CD4-positive, CD25-positive, alpha-beta regulatory T cell (primary cell): ENCODE measurements around the gene TRIM7. TPM values are rescaled to one million over a fixed set of nuclear protein-coding genes. Genes with fewer than 3 reads are reported as not detected.

ENCODE experiments used
- ATAC-seq, 2 donors: fragments of 150-1000 bp; cut with Tn5 transposase; one replicate each; pipeline ENCODE4 v1.10.0; 2021; ENCODE audit warnings: low read depth in 2 of 2, moderate number of reproducible peaks in 2 of 2, moderate library complexity in 1 of 2
- DNase-seq, 3 donors: peaks; one replicate each; pipeline versions ENCODE4 v3.0.0 to v3.0.0-alpha.2; 2012 to 2022; ENCODE audit warnings: mixed read lengths in 1 of 3
- H3K27ac ChIP-seq: one replicate; pipeline ENCODE4 v1.7.0; 2013; ENCODE audit warnings: mild to moderate bottlenecking, low read length; ENCODE audit not compliant: insufficient read depth, poor library complexity, severe bottlenecking
- H3K27me3 ChIP-seq: one replicate; pipeline ENCODE4 v1.7.0; 2013; ENCODE audit warnings: low read length; ENCODE audit not compliant: control insufficient read depth, insufficient read depth
- H3K36me3 ChIP-seq: one replicate; pipeline ENCODE4 v1.7.0; 2013; ENCODE audit warnings: mild to moderate bottlenecking, low read length, moderate library complexity; ENCODE audit not compliant: control insufficient read depth, insufficient read depth
- H3K4me1 ChIP-seq: 2 replicates; pipeline ENCODE4 v1.7.0; 2013; ENCODE audit warnings: mild to moderate bottlenecking, low read length; ENCODE audit not compliant: insufficient read depth, control insufficient read depth, poor library complexity, severe bottlenecking
- H3K4me3 ChIP-seq: one replicate; pipeline ENCODE4 v1.7.0; 2013; ENCODE audit warnings: low read depth, mild to moderate bottlenecking, low read length, moderate library complexity
- H3K9me3 ChIP-seq, 2 experiments: 1 replicate in 1 of 2; 2 replicates in 1 of 2; pipeline ENCODE4 v1.7.0; 2013; ENCODE audit warnings: low read length in 2 of 2, mild to moderate bottlenecking in 1 of 2, moderate library complexity in 1 of 2; ENCODE audit not compliant: control insufficient read depth in 2 of 2
- H3K27ac Mint-ChIP-seq, 3 donors: one replicate each; pipeline ENCODE4 v1.8.0; 2020 to 2022; ENCODE audit warnings: mild to moderate bottlenecking in 3 of 3, mixed read lengths in 3 of 3, moderate library complexity in 2 of 3
- H3K27me3 Mint-ChIP-seq: one replicate; pipeline ENCODE4 v1.8.0; 2022; ENCODE audit warnings: mild to moderate bottlenecking, mixed read lengths
- H3K36me3 Mint-ChIP-seq: one replicate; pipeline ENCODE4 v1.8.0; 2020; ENCODE audit warnings: mixed read lengths
- H3K4me1 Mint-ChIP-seq, 4 donors: one replicate each; pipeline ENCODE4 v1.8.0; 2020 to 2022; ENCODE audit warnings: mixed read lengths in 4 of 4, mild to moderate bottlenecking in 1 of 4
- H3K4me3 Mint-ChIP-seq, 4 donors: one replicate each; pipeline ENCODE4 v1.8.0; 2020 to 2022; ENCODE audit warnings: mild to moderate bottlenecking in 4 of 4, mixed read lengths in 4 of 4, moderate library complexity in 3 of 4
- H3K9me3 Mint-ChIP-seq, 7 donors: one replicate each; pipeline ENCODE4 v1.8.0; 2020 to 2022; ENCODE audit warnings: mixed read lengths in 7 of 7, mild to moderate bottlenecking in 3 of 7, moderate library complexity in 2 of 7
- polyA plus RNA-seq, 4 donors: library from polyadenylated mRNA; unstranded; fragments of 300-500 nt; fragmentation: Illumina TruSeq; gene quantifications; one replicate each; pipeline ENCODE4 v1.2.3, GENCODE V29; 2021
- total RNA-seq: library from RNA; stranded (reverse); gene quantifications from one replicate; pipeline ENCODE4 v1.2.3, GENCODE V29; 2022

Gene TRIM7
- total and polyA plus RNA-seq, 5 donors from 2014 or later: 0.16 to 0.72 (median 0.47) TPM; not detected in 2

- Mint-ChIP-seq H3K4me3 (no peak overlapping the region), H3K27ac (peak overlapping the region; percentile 11 to 88 (median 48)), H3K4me1 (peaks cover 8 to 35% (median 24%) of the 10 kb centered on the region in 4 donors), H3K36me3 (peaks cover 26% of the 10 kb centered on the region), H3K27me3 (no peaks in the 10 kb centered on the region), H3K9me3 (peaks cover 0 to 2% (median 0%) of the 10 kb centered on the region in 7 donors)
- Histone ChIP-seq H3K27me3 (no peaks in the 10 kb centered on the region), H3K27ac (no peak overlapping the region), H3K4me1 (peaks cover 14% of the 10 kb centered on the region), H3K4me3 (no peak overlapping the region), H3K36me3 (peaks cover 32% of the 10 kb centered on the region), H3K9me3 (no peaks in the 10 kb centered on the region)
- no peak for DNase-seq
- ATAC-seq: no peak
Measured at GRCh38 chr5:181229996-181230395, 25.0 kb upstream of the TRIM7 start.

- ATAC-seq (no peak), DNase-seq (peak; percentile 34 to 46 (median 45))
- H3K4me1 Mint-ChIP-seq: peaks cover 26 to 66% (median 47%) of the 10 kb centered on the region in 4 donors
Measured at GRCh38 chr5:181224390-181225229, 19.6 kb upstream of the TRIM7 start.

DNA sequence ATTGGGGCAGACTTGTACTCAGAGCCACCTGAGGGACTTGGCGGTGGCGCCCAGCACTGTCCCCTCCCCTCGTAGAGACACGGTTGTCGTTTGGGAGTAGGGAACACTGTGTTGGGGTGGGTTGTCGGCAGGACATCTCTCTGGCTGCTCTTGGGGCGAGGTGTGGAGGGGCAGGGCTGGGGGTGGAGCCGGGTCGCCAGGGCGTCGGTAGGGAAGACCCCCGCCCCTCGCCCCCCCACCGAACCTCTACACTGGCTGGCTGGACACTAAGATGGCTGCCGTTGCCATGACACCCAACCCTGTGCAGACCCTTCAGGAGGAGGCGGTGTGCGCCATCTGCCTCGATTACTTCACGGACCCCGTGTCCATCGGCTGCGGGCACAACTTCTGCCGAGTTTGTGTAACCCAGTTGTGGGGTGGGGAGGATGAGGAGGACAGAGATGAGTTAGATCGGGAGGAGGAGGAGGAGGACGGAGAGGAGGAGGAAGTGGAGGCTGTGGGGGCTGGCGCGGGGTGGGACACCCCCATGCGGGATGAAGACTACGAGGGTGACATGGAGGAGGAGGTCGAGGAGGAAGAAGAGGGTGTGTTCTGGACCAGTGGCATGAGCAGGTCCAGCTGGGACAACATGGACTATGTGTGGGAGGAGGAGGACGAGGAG lies 18.9 kb upstream of the TRIM7 start:
- Histone ChIP-seq H3K4me3 (peak overlapping the region; percentile 83), H3K9me3 (no peaks in the 10 kb centered on the region), H3K27me3 (no peaks in the 10 kb centered on the region), H3K4me1 (peaks cover 29% of the 10 kb centered on the region), H3K36me3 (no peaks in the 10 kb centered on the region), H3K27ac (peak overlapping the region; percentile 98)
- Mint-ChIP-seq H3K27ac (peak overlapping the region; percentile 99 to 100 (median 100)), H3K4me1 (peaks cover 21 to 60% (median 41%) of the 10 kb centered on the region in 4 donors), H3K4me3 (peak overlapping the region; percentile 97 to 99 (median 98)), H3K27me3 (peaks cover 24% of the 10 kb centered on the region), H3K36me3 (peaks cover 5% of the 10 kb centered on the region), H3K9me3 (peaks cover 0 to 10% (median 2%) of the 10 kb centered on the region in 7 donors)
- ATAC-seq (peak; percentile 0 to 1), DNase-seq (no peak)

More at GRCh38 chr5:181224390-181225229, 19.6 kb upstream of the TRIM7 start:
- peak overlapping the region; percentile 98 to 100 (median 99) for H3K27ac Mint-ChIP-seq
- peaks cover 0 to 10% (median 2%) of the 10 kb centered on the region in 7 donors for H3K9me3 Mint-ChIP-seq
- no peaks in the 10 kb centered on the region for H3K9me3 ChIP-seq
- H3K27ac ChIP-seq: peak overlapping the region; percentile 98
- peaks cover 24% of the 10 kb centered on the region for H3K27me3 Mint-ChIP-seq
- H3K27me3 ChIP-seq: no peaks in the 10 kb centered on the region
- H3K4me3 ChIP-seq: peak overlapping the region; percentile 83
- H3K36me3 ChIP-seq: no peaks in the 10 kb centered on the region
- H3K4me1 ChIP-seq: peaks cover 29% of the 10 kb centered on the region
- peaks cover 10% of the 10 kb centered on the region for H3K36me3 Mint-ChIP-seq
- peak overlapping the region; percentile 97 to 99 (median 98) for H3K4me3 Mint-ChIP-seq

DNA sequence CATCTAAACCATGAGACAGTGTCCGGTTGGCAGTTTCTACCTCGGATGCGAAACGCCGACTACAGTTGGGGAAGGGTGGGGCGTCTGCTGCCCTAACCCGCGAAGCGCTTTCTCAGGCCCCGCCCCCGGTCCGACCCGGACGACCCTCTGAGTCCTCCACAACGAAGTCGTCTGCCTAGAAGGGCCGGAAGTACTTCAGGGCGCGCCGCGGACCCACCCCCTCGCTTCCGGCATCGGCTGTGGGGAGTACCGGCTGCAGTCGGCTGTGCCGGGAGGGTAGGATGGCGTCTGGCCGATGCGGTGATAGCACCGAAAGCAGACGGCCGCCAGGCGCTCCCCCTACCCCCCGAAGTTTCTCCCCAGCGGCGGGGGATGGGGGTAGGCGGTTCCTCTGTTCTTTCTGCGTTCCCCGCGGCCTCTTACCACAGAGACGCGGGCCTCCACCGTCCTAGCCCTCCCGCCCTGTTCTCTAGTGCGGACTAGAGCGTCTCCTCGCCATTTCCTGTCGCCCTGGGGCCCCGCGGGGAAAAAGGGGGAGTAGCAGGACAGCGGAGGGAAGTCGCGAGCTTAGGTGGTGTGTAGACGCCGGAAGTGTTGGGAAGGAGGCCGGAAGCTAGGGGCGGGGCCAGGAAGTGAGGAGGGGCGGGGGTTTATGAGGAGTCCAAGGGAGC lies 18.2 kb upstream of the TRIM7 start, which contains the start of gene TRIM41:
Gene TRIM41 (plus strand): TSS at position 224 of the 671 bp plus-strand sequence. CDS start 719 bp downstream, outside the sequence.
- H3K4me3 ChIP-seq: peak within 1 kb of the TSS; percentile 87
- Mint-ChIP-seq H3K9me3 (peaks cover 0 to 14% (median 2%) of the 10 kb centered on the region in 7 donors), H3K4me3 (peak within 1 kb of the TSS; percentile 97 to 99 (median 98)), H3K36me3 (peaks cover 6% of the 10 kb centered on the region), H3K27ac (peak within 1 kb of the TSS; percentile 99 to 100 (median 100)), H3K4me1 (peaks cover 23 to 63% (median 43%) of the 10 kb centered on the region in 4 donors), H3K27me3 (peaks cover 30% of the 10 kb centered on the region)
- no peaks in the 10 kb centered on the region for H3K9me3 ChIP-seq
- peak within 1 kb of the TSS; percentile 98 for H3K27ac ChIP-seq
- DNase-seq (peak; percentile 93 to 99 (median 98)), ATAC-seq (peak; percentile 78)
- H3K27me3 ChIP-seq: no peaks in the 10 kb centered on the region
- no peaks in the 10 kb centered on the region for H3K36me3 ChIP-seq
- peaks cover 29% of the 10 kb centered on the region for H3K4me1 ChIP-seq

- no peaks in the 10 kb centered on the region for H3K9me3 ChIP-seq
- DNase-seq (no peak), ATAC-seq (no peak)
- peaks cover 33% of the 10 kb centered on the region for H3K4me1 ChIP-seq
- peak overlapping the region; percentile 98 for H3K27ac ChIP-seq
- peaks cover 27 to 69% (median 48%) of the 10 kb centered on the region in 4 donors for H3K4me1 Mint-ChIP-seq
- peaks cover 9% of the 10 kb centered on the region for H3K36me3 Mint-ChIP-seq
- peaks cover 35% of the 10 kb centered on the region for H3K27me3 Mint-ChIP-seq
- peaks cover 0 to 16% (median 2%) of the 10 kb centered on the region in 7 donors for H3K9me3 Mint-ChIP-seq
- no peaks in the 10 kb centered on the region for H3K36me3 ChIP-seq
- H3K27ac Mint-ChIP-seq: peak overlapping the region; percentile 99 to 100 (median 100)
- H3K4me3 Mint-ChIP-seq: peak overlapping the region; percentile 97 to 99 (median 98)
- peak overlapping the region; percentile 87 for H3K4me3 ChIP-seq
- H3K27me3 ChIP-seq: no peaks in the 10 kb centered on the region
Measured at GRCh38 chr5:181222630-181223057, 17.6 kb upstream of the TRIM7 start.

DNA sequence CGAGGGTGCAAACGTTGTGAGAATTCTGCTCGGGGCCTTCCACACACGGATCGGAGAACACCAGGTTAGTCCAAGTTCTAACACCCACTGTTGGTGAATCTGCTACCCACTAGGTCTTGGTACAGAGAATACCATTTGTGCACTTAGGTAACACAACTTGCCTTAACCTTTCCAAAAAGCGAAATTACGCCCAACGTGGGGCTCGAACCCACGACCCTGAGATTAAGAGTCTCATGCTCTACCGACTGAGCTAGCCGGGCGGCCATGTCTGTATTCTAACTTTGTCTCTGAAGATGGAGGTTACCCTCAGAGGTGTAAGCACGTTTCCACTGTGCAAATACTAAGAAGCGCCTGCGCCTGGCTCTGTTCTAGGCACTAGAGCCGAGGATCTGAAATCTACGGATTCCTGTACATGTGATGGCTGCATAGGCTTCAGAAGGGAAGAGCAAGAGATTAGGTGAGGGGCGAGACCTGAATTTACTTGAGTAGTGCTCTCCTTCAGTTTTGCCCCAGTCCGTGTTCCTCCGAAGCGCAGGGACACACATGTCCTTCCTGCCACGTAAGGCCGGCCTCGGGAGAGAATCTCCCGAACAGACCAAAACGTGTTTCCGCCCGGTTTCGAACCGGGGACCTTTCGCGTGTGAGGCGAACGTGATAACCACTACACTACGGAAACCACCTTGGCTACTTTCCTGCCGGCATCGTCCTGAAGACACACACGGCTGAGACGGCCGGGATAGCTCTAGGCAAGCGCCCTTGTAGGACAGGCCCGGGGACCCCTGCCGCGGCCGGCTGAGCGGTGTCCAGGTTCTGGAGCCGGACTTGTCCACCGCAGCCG lies 17.0 kb upstream of the TRIM7 start:
- no peaks in the 10 kb centered on the region for H3K36me3 ChIP-seq
- ATAC-seq (peak; percentile 15), DNase-seq (peak; percentile 91 to 94 (median 91))
- peak overlapping the region; percentile 99 to 100 (median 100) for H3K27ac Mint-ChIP-seq
- H3K27me3 Mint-ChIP-seq: peaks cover 35% of the 10 kb centered on the region
- peaks cover 0 to 16% (median 2%) of the 10 kb centered on the region in 7 donors for H3K9me3 Mint-ChIP-seq
- H3K27ac ChIP-seq: peak overlapping the region; percentile 98
- peak overlapping the region; percentile 87 for H3K4me3 ChIP-seq
- H3K9me3 ChIP-seq: no peaks in the 10 kb centered on the region
- peaks cover 36% of the 10 kb centered on the region for H3K4me1 ChIP-seq
- peaks cover 9% of the 10 kb centered on the region for H3K36me3 Mint-ChIP-seq
- peak overlapping the region; percentile 97 to 99 (median 98) for H3K4me3 Mint-ChIP-seq
- no peaks in the 10 kb centered on the region for H3K27me3 ChIP-seq
- H3K4me1 Mint-ChIP-seq: peaks cover 27 to 72% (median 48%) of the 10 kb centered on the region in 4 donors
